Stimulated activated naive CD4-positive, alpha-beta T cell treated with Interleukin-2 at 50 U/mL for 16 hours (primary cell): ENCODE results near the gene PPP2R1A.

ENCODE experiments used
- DNase-seq: peaks from one replicate; lab custom pipeline; 2025; lab: John Stamatoyannopoulos, UW

The PPP2R1A gene

GRCh38 chr19:52244021-52244420, 54.2 kb downstream of the PPP2R1A start:
- DNase-seq, result no peak

- peak; percentile 49 for DNase-seq
These were observed 58.4 kb downstream of the PPP2R1A start for GRCh38 chr19:52248241-52248640.

- DNase-seq, result no peak
These were observed 68.6 kb downstream of the PPP2R1A start for GRCh38 chr19:52258426-52258825.

- peak; percentile 21 for DNase-seq
These were observed 75.7 kb downstream of the PPP2R1A start for GRCh38 chr19:52265556-52265955.

GRCh38 chr19:52269338-52270261, 79.7 kb downstream of the PPP2R1A start, which contains the start of gene ZNF766:
TSS of gene ZNF766 (plus strand) at chr19:52269587. CDS start at chr19:52269614, 27 bp downstream.
- peak; percentile 94 for DNase-seq

- no peak for DNase-seq
These were observed 80.5 kb downstream of the PPP2R1A start for GRCh38 chr19:52270266-52270885.

GRCh38 chr19:52273301-52273700, 83.4 kb downstream of the PPP2R1A start:
- DNase-seq, result no peak

- DNase-seq, result no peak
These were observed 84.3 kb downstream of the PPP2R1A start for GRCh38 chr19:52274191-52274590.

- DNase-seq, result no peak
These were observed 86.1 kb downstream of the PPP2R1A start for GRCh38 chr19:52275988-52276387.

GRCh38 chr19:52277471-52277870, 87.6 kb downstream of the PPP2R1A start:
- DNase-seq, result no peak
